Neural cell (in vitro differentiated cells): ENCODE results near the gene CCDC85C.

Experiments
- CTCF ChIP-seq: fragments of 450-650 bp; IDR thresholded peaks from 2 replicates; pipeline ENCODE4 v1.5.1; 2014; ENCODE audit warnings: antibody characterized with exemption, mild to moderate bottlenecking, moderate library complexity; ENCODE audit not compliant: poor library complexity, severe bottlenecking
- EP300 ChIP-seq: fragments of 450-650 bp; conservative IDR thresholded peaks from 2 replicates; pipeline ENCODE4 v1.6.1; 2014; ENCODE audit warnings: antibody characterized with exemption, mild to moderate bottlenecking, moderate library complexity; ENCODE audit not compliant: poor library complexity, severe bottlenecking
- EZH2 ChIP-seq: fragments of 200-600, 300-800 bp; shearing (Covaris generic), sonication (generic); IDR thresholded peaks from 2 replicates; pipeline ENCODE4 v1.6.1; 2014; ENCODE audit warnings: antibody characterized with exemption, low read length, borderline replicate concordance, mild to moderate bottlenecking; ENCODE audit not compliant: insufficient read depth, poor library complexity, severe bottlenecking
- POLR2AphosphoS5 ChIP-seq: IDR thresholded peaks from 2 replicates; pipeline ENCODE4 v1.6.1; 2012
- RAD21 ChIP-seq: fragments of 450-650 bp; conservative IDR thresholded peaks from 2 replicates; pipeline ENCODE4 v1.6.1; 2014; ENCODE audit warnings: antibody characterized with exemption, mild to moderate bottlenecking, moderate library complexity
- REST ChIP-seq: IDR thresholded peaks from 2 replicates; pipeline ENCODE4 v1.6.1; 2012; ENCODE audit warnings: borderline replicate concordance
- SMC3 ChIP-seq: fragments of 450-650 bp; conservative IDR thresholded peaks from 2 replicates; pipeline ENCODE4 v1.6.1; 2014; ENCODE audit warnings: antibody characterized with exemption, mild to moderate bottlenecking, moderate library complexity; ENCODE audit not compliant: poor library complexity
- TAF1 ChIP-seq: IDR thresholded peaks from 2 replicates; pipeline ENCODE4 v1.6.1; 2012; ENCODE audit warnings: low read depth

- no peak for TF ChIP-seq CTCF
- no peak for TF ChIP-seq EP300
- TF ChIP-seq EZH2 = no peak
- no peak for TF ChIP-seq RAD21
- no peak for TF ChIP-seq REST
- TF ChIP-seq POLR2AphosphoS5 = no peak
- TF ChIP-seq TAF1 = no peak
- no peak for TF ChIP-seq SMC3
Observed at GRCh38 chr14:99633918-99634317, 29.9 kb upstream of the CCDC85C start.
